ENCODE data around the gene MPP2. TPM values are rescaled to one million over a fixed set of nuclear protein-coding genes. Genes with fewer than 3 reads are reported as not detected.
"Not testable (repeated sequence)": the region's sequence is repeated elsewhere in the genome, so short reads cannot be mapped to it uniquely, and the experiment has no call there.

MPP2 gene
- total and polyA plus RNA-seq, 3 donors from 2014 or later: 25.1 to 31.4 (median 25.8) TPM

DNA sequence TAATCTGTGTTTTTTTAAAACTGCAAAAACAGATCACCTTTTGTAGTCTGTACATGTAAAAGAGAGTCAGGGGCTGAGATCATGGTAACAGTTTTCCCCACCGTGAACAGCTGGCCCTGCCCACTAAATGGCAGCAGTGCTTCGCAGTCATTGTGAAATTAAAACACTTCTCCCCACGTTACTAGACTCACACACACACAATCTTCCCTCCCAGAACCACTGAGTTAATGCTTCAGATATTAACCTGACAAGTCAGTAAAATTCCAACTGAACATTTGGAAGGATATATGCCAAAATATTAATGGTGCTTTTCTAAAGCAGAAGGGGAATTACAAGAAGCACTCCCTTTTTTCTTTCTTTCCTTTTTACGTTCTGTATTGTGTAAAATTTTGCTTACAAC lies 61.6 kb downstream of the MPP2 start:
- H3K27me3 ChIP-seq: no peaks in the 10 kb centered on the region
- TF ChIP-seq POLR2A (IDR thresholded peaks at IDR 0.05) (no peak), CTCF (IDR thresholded peaks at IDR 0.05) (no peak)
- no peak overlapping the region for H3K27ac ChIP-seq
- H3K4me1 ChIP-seq: peaks cover 35% of the 10 kb centered on the region
- DNase-seq: no peak
- 61 to 65% methylated on average over 4 of the region's 4 CpGs for WGBS, 2 donors
- intact Hi-C loops (cut with DNase I; ENCODE audit: low total_unique reads): no loop called here
- no peaks in the 10 kb centered on the region for H3K9me3 ChIP-seq
- no peak overlapping the region for H3K4me3 ChIP-seq
- no peaks in the 10 kb centered on the region for H3K36me3 ChIP-seq (ENCODE audit: low read depth, missing control alignments)

DNA sequence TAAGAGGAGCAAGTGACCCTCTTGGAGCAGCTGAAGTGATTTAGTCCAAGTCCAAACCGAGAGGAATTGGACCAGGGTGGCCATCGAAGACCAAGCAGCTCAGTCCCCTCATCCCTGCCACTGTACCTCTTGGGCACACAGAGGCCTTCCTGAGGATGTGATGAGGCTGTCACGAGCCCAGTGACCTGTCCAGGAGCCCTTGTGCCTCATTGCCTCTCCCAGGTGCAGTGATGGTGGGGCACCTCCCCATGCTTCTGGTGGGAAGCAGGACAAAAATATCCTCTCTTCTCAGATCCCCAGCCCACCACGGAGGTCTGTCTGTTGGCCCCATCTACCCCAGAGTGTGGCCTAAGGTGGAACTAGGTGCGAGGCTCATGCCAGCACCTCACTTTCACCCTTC lies 63.1 kb downstream of the MPP2 start:
- intact Hi-C loops (cut with DNase I; ENCODE audit: low total_unique reads): no loop called here

GRCh38 chr17:43842975-43843325 lies 64.4 kb downstream of the MPP2 start:
- WGBS, 2 donors: 32 to 35% methylated on average over 7 of the region's 7 CpGs
- Histone ChIP-seq H3K36me3 (ENCODE audit: low read depth, missing control alignments) (no peaks in the 10 kb centered on the region), H3K27me3 (no peaks in the 10 kb centered on the region), H3K27ac (no peak overlapping the region), H3K9me3 (no peaks in the 10 kb centered on the region), H3K4me1 (peaks cover 33% of the 10 kb centered on the region), H3K4me3 (no peak overlapping the region)
- TF ChIP-seq CTCF (IDR thresholded peaks at IDR 0.05) (no peak), POLR2A (IDR thresholded peaks at IDR 0.05) (no peak)
- intact Hi-C loops (cut with DNase I; ENCODE audit: low total_unique reads): no loop called here
- no peak for DNase-seq

More for the DNA sequence above, 63.1 kb downstream of the MPP2 start:
- TF ChIP-seq POLR2A (IDR thresholded peaks at IDR 0.05): no peak
- TF ChIP-seq CTCF (IDR thresholded peaks at IDR 0.05): no peak
- H3K4me3 ChIP-seq: no peak overlapping the region
- 79 to 88% methylated on average over 4 to 5 of the region's 5 CpGs for WGBS, 2 donors
- no peaks in the 10 kb centered on the region for H3K9me3 ChIP-seq
- no peak for DNase-seq
- no peaks in the 10 kb centered on the region for H3K27me3 ChIP-seq
- no peaks in the 10 kb centered on the region for H3K36me3 ChIP-seq (ENCODE audit: low read depth, missing control alignments)
- peaks cover 43% of the 10 kb centered on the region for H3K4me1 ChIP-seq
- H3K27ac ChIP-seq: no peak overlapping the region

- H3K4me3 ChIP-seq; H3K36me3 ChIP-seq (ENCODE audit: low read depth, missing control alignments); H3K27me3 ChIP-seq; intact Hi-C loops (cut with DNase I; ENCODE audit: low total_unique reads); H3K27ac ChIP-seq; H3K9me3 ChIP-seq: not testable (repeated sequence)
- peak; percentile 67 for DNase-seq
- peaks cover 28% of the 10 kb centered on the region for H3K4me1 ChIP-seq
- WGBS, 2 donors: 55 to 68% methylated on average over 52 to 53 of the region's 54 CpGs
Measured at GRCh38 chr17:43842091-43842974, 65.0 kb downstream of the MPP2 start.

DNA sequence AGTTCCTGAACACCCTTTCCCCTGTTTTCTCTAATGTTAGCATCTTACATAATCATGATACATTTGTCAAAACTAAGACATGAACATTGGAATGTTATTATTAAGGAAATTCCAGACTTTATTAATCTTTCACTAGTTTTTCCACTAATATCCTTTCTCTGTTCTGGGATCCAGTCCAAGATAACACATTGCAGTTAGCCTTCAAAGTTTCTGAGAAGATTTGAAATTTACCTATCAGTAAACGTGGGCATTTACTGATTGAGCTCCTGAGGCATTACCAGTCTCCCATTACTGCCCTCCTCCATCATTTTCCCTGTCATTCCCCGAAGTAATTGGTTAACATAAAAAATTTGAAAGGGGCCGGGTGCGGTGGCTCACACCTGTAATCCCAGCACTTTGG lies 66.1 kb downstream of the MPP2 start:
- Histone ChIP-seq H3K36me3 (ENCODE audit: low read depth, missing control alignments) (no peaks in the 10 kb centered on the region), H3K4me1 (peaks cover 18% of the 10 kb centered on the region), H3K9me3 (no peaks in the 10 kb centered on the region), H3K4me3 (no peak overlapping the region), H3K27ac (peak overlapping the region in 1 of 2 donors; percentile 44), H3K27me3 (no peaks in the 10 kb centered on the region)
- intact Hi-C loops (cut with DNase I; ENCODE audit: low total_unique reads): no loop called here
- TF ChIP-seq CTCF (IDR thresholded peaks at IDR 0.05) (no peak), POLR2A (IDR thresholded peaks at IDR 0.05) (no peak)
- 37 to 38% methylated on average over 4 of the region's 4 CpGs for WGBS, 2 donors
- no peak for DNase-seq

All from testis (tissue), 3 donors.